ENCODE measurements around the gene TEC. TPM values are rescaled to one million over a fixed set of nuclear protein-coding genes. Genes with fewer than 3 reads are reported as not detected.

The TEC gene
- total RNA-seq, 1 experiment from 2014 or later = 0.67 TPM

GRCh38 chr4:48138511-48138910, 131.1 kb downstream of the TEC start:
- Histone ChIP-seq H3K27ac (ENCODE audit: low read length) (no peak overlapping the region), H3K4me3 (ENCODE audit: low read depth in 2 of 2, low read length in 2 of 2) (no peak overlapping the region), H3K36me3 (ENCODE audit: control insufficient read depth, insufficient read depth, low read length) (no peaks in the 10 kb centered on the region), H3K4me1 (ENCODE audit: control insufficient read depth, insufficient read depth, low read length) (no peaks in the 10 kb centered on the region), H3K27me3 (ENCODE audit: control insufficient read depth, insufficient read depth, low read length) (no peaks in the 10 kb centered on the region), H3K9me3 (ENCODE audit: control insufficient read depth, insufficient read depth, low read depth, low read length) (no peaks in the 10 kb centered on the region)
- no peak for DNase-seq (ENCODE audit: low read depth, low spot score)
- in situ Hi-C loops (cut with HindIII; ENCODE audit: low pct_unique_long_range_greater_than_20kb, low sequenced_read_pairs) = no loop called here
- TF ChIP-seq REST (IDR thresholded peaks at IDR 0.05; ENCODE audit: insufficient read depth in 1 of 2, low read depth in 2 of 2, low read length in 1 of 2) (no peak), POLR2AphosphoS5 (IDR thresholded peaks at IDR 0.05; ENCODE audit: low read depth, low read length) (no peak), CTCF (IDR thresholded peaks at IDR 0.05) (no peak), TCF7L2 (IDR thresholded peaks at IDR 0.05; ENCODE audit: low read depth, low read length) (no peak), SIN3A (IDR thresholded peaks at IDR 0.05; ENCODE audit: borderline replicate concordance, insufficient read depth, low read depth, low read length) (no peak)
- intact Hi-C loops (cut with micrococcal nuclease; ENCODE audit: unreplicated experiment) = no loop called here
- CTCF ChIA-PET = no interaction called here
- POLR2A ChIA-PET = no interaction called here
- BruUV-seq (replicated peaks) = no TSS peak
- no peak for ATAC-seq

GRCh38 chr4:48137846-48138245, 131.8 kb downstream of the TEC start:
- in situ Hi-C loops (cut with HindIII; ENCODE audit: low pct_unique_long_range_greater_than_20kb, low sequenced_read_pairs) = no loop called here
- Histone ChIP-seq H3K4me1 (ENCODE audit: control insufficient read depth, insufficient read depth, low read length) (no peaks in the 10 kb centered on the region), H3K9me3 (ENCODE audit: control insufficient read depth, insufficient read depth, low read depth, low read length) (no peaks in the 10 kb centered on the region), H3K27me3 (ENCODE audit: control insufficient read depth, insufficient read depth, low read length) (no peaks in the 10 kb centered on the region), H3K27ac (ENCODE audit: low read length) (no peak overlapping the region), H3K36me3 (ENCODE audit: control insufficient read depth, insufficient read depth, low read length) (no peaks in the 10 kb centered on the region), H3K4me3 (ENCODE audit: low read depth in 2 of 2, low read length in 2 of 2) (no peak overlapping the region)
- DNase-seq (ENCODE audit: low read depth, low spot score) (no peak), ATAC-seq (no peak)
- ChIA-PET CTCF (no interaction called here), POLR2A (no interaction called here)
- TF ChIP-seq SIN3A (IDR thresholded peaks at IDR 0.05; ENCODE audit: borderline replicate concordance, insufficient read depth, low read depth, low read length) = no peak
- TF ChIP-seq POLR2AphosphoS5 (IDR thresholded peaks at IDR 0.05; ENCODE audit: low read depth, low read length) = no peak
- no peak for TF ChIP-seq TCF7L2 (IDR thresholded peaks at IDR 0.05; ENCODE audit: low read depth, low read length)
- TF ChIP-seq REST (IDR thresholded peaks at IDR 0.05; ENCODE audit: insufficient read depth in 1 of 2, low read depth in 2 of 2, low read length in 1 of 2) = no peak
- TF ChIP-seq CTCF (IDR thresholded peaks at IDR 0.05) = no peak
- intact Hi-C loops (cut with micrococcal nuclease; ENCODE audit: unreplicated experiment) = no loop called here
- no TSS peak for BruUV-seq (replicated peaks)

All from Panc1 (cell line).